ENCODE results near the gene DAB2. TPM values are rescaled to one million over a fixed set of nuclear protein-coding genes. Genes with fewer than 3 reads are reported as not detected.

Gene DAB2
- total RNA-seq, 1 donor from 2014 or later = 28.5 TPM

- Histone ChIP-seq H3K4me1 (peaks cover 8% of the 10 kb centered on the region), H3K4me3 (no peak overlapping the region), H3K27ac (replicated peaks) (no peak overlapping the region), H3K27me3 (ENCODE audit: low read depth) (no peaks in the 10 kb centered on the region), H3K36me3 (peaks cover 37% of the 10 kb centered on the region), H3K9me3 (replicated peaks) (no peaks in the 10 kb centered on the region)
- no peak for TF ChIP-seq CTCF (IDR thresholded peaks at IDR 0.05; ENCODE audit: borderline replicate concordance)
- no peak for DNase-seq
- intact Hi-C loops (cut with micrococcal nuclease) = no loop called here
Observed at GRCh38 chr5:39370555-39371366, 54.0 kb downstream of the DAB2 start.

- Histone ChIP-seq H3K9me3 (replicated peaks) (no peaks in the 10 kb centered on the region), H3K27me3 (ENCODE audit: low read depth) (no peaks in the 10 kb centered on the region), H3K4me3 (no peak overlapping the region), H3K36me3 (peaks cover 22% of the 10 kb centered on the region), H3K27ac (replicated peaks) (no peak overlapping the region), H3K4me1 (peaks cover 8% of the 10 kb centered on the region)
- intact Hi-C loops (cut with micrococcal nuclease) = no loop called here
- TF ChIP-seq CTCF (IDR thresholded peaks at IDR 0.05; ENCODE audit: borderline replicate concordance) = no peak
- no peak for DNase-seq
Observed at GRCh38 chr5:39369123-39369815, 55.5 kb downstream of the DAB2 start.

GRCh38 chr5:39368116-39368515 is 56.7 kb downstream of the DAB2 start:
- intact Hi-C loops (cut with micrococcal nuclease) = no loop called here
- peaks cover 12% of the 10 kb centered on the region for H3K36me3 ChIP-seq

GRCh38 chr5:39367711-39368110 is 57.1 kb downstream of the DAB2 start:
- peaks cover 8% of the 10 kb centered on the region for H3K4me1 ChIP-seq
- no peak overlapping the region for H3K4me3 ChIP-seq
- intact Hi-C loops (cut with micrococcal nuclease) = no loop called here
- no peak overlapping the region for H3K27ac ChIP-seq (replicated peaks)
- DNase-seq = no peak
- H3K36me3 ChIP-seq = peaks cover 9% of the 10 kb centered on the region
- TF ChIP-seq CTCF (IDR thresholded peaks at IDR 0.05; ENCODE audit: borderline replicate concordance) = no peak
- H3K27me3 ChIP-seq (ENCODE audit: low read depth) = no peaks in the 10 kb centered on the region
- no peaks in the 10 kb centered on the region for H3K9me3 ChIP-seq (replicated peaks)

More at GRCh38 chr5:39368116-39368515, 56.7 kb downstream of the DAB2 start:
- Histone ChIP-seq H3K4me3 (no peak overlapping the region), H3K27ac (replicated peaks) (no peak overlapping the region), H3K27me3 (ENCODE audit: low read depth) (no peaks in the 10 kb centered on the region), H3K4me1 (peaks cover 8% of the 10 kb centered on the region), H3K9me3 (replicated peaks) (no peaks in the 10 kb centered on the region)
- TF ChIP-seq CTCF (IDR thresholded peaks at IDR 0.05; ENCODE audit: borderline replicate concordance) = no peak
- DNase-seq = no peak

GRCh38 chr5:39364367-39364766 is 60.4 kb downstream of the DAB2 start, which contains the start of gene C9:
Gene C9, minus strand, starts transcription at chr5:39364495. Its CDS starts 31 bp downstream, at chr5:39364464.
- H3K4me1 ChIP-seq = peaks cover 4% of the 10 kb centered on the region
- H3K36me3 ChIP-seq = no peaks in the 10 kb centered on the region
- no peak within 1 kb of the TSS for H3K27ac ChIP-seq (replicated peaks)
- no peaks in the 10 kb centered on the region for H3K9me3 ChIP-seq (replicated peaks)
- intact Hi-C loops (cut with micrococcal nuclease) = no loop called here
- no peak for TF ChIP-seq CTCF (IDR thresholded peaks at IDR 0.05; ENCODE audit: borderline replicate concordance)
- no peak within 1 kb of the TSS for H3K4me3 ChIP-seq
- no peaks in the 10 kb centered on the region for H3K27me3 ChIP-seq (ENCODE audit: low read depth)
- no peak for DNase-seq

Data from left ventricle myocardium inferior (tissue), 1 donor.